ENCODE results near the gene PPP1R12A. TPM values are rescaled to one million over a fixed set of nuclear protein-coding genes. Genes with fewer than 3 reads are reported as not detected.
A peak's percentile ranks its signal among the peaks of the same experiment; 100 is the strongest.

The PPP1R12A gene
- total and polyA plus RNA-seq, 5 donors from 2014 or later, result 91.8 to 153 (median 106) TPM

GRCh38 chr12:79901506-79901905 is 33.4 kb downstream of the PPP1R12A start:
- DNase-seq (no peak), ATAC-seq (ENCODE audit: low read depth in 2 of 2) (no peak)
- no peak overlapping the region for H3K27ac ChIP-seq (ENCODE audit: insufficient read depth, low read length, poor library complexity, severe bottlenecking)
- no peaks in the 10 kb centered on the region for H3K27me3 ChIP-seq (ENCODE audit: control insufficient read depth, insufficient read depth, low read length)
- H3K27me3 Mint-ChIP-seq, result no peaks in the 10 kb centered on the region
- no peak overlapping the region for H3K4me3 ChIP-seq (ENCODE audit: low read depth, low read length)
- no peaks in the 10 kb centered on the region for H3K36me3 ChIP-seq (ENCODE audit: control insufficient read depth, insufficient read depth, low read length)
- H3K4me1 Mint-ChIP-seq, result peaks cover 58 to 80% (median 66%) of the 10 kb centered on the region in 4 donors
- peak overlapping the region in 1 of 4 donors; percentile 11 for H3K4me3 Mint-ChIP-seq
- peaks cover 20% of the 10 kb centered on the region for H3K4me1 ChIP-seq (ENCODE audit: control insufficient read depth, insufficient read depth, low read length, poor library complexity, severe bottlenecking)
- peaks cover 4% of the 10 kb centered on the region for H3K36me3 Mint-ChIP-seq
- no peak overlapping the region for H3K27ac Mint-ChIP-seq
- H3K9me3 ChIP-seq (ENCODE audit: control insufficient read depth in 2 of 2, low read length in 2 of 2), result no peaks in the 10 kb centered on the region
- no peaks in the 10 kb centered on the region for H3K9me3 Mint-ChIP-seq

GRCh38 chr12:79900951-79901350 is 33.9 kb downstream of the PPP1R12A start:
- Mint-ChIP-seq H3K9me3 (no peaks in the 10 kb centered on the region), H3K4me1 (peaks cover 56 to 83% (median 66%) of the 10 kb centered on the region in 4 donors), H3K36me3 (peaks cover 4% of the 10 kb centered on the region), H3K4me3 (peak overlapping the region in 1 of 4 donors; percentile 21), H3K27ac (no peak overlapping the region), H3K27me3 (no peaks in the 10 kb centered on the region)
- H3K4me1 ChIP-seq (ENCODE audit: control insufficient read depth, insufficient read depth, low read length, poor library complexity, severe bottlenecking), result peaks cover 23% of the 10 kb centered on the region
- no peaks in the 10 kb centered on the region for H3K9me3 ChIP-seq (ENCODE audit: control insufficient read depth in 2 of 2, low read length in 2 of 2)
- H3K27me3 ChIP-seq (ENCODE audit: control insufficient read depth, insufficient read depth, low read length), result no peaks in the 10 kb centered on the region
- H3K4me3 ChIP-seq (ENCODE audit: low read depth, low read length), result no peak overlapping the region
- H3K27ac ChIP-seq (ENCODE audit: insufficient read depth, low read length, poor library complexity, severe bottlenecking), result no peak overlapping the region
- ATAC-seq (ENCODE audit: low read depth in 2 of 2) (no peak), DNase-seq (no peak)
- H3K36me3 ChIP-seq (ENCODE audit: control insufficient read depth, insufficient read depth, low read length), result no peaks in the 10 kb centered on the region

GRCh38 chr12:79900199-79900598 is 34.7 kb downstream of the PPP1R12A start:
- H3K27ac ChIP-seq (ENCODE audit: insufficient read depth, low read length, poor library complexity, severe bottlenecking), result no peak overlapping the region
- no peaks in the 10 kb centered on the region for H3K36me3 ChIP-seq (ENCODE audit: control insufficient read depth, insufficient read depth, low read length)
- no peak for ATAC-seq (ENCODE audit: low read depth in 2 of 2)
- peaks cover 30% of the 10 kb centered on the region for H3K4me1 ChIP-seq (ENCODE audit: control insufficient read depth, insufficient read depth, low read length, poor library complexity, severe bottlenecking)
- H3K4me3 ChIP-seq (ENCODE audit: low read depth, low read length), result no peak overlapping the region
- peaks cover 4% of the 10 kb centered on the region for H3K36me3 Mint-ChIP-seq
- no peak overlapping the region for H3K4me3 Mint-ChIP-seq
- H3K27ac Mint-ChIP-seq, result peak overlapping the region in 1 of 3 donors; percentile 33
- no peaks in the 10 kb centered on the region for H3K27me3 ChIP-seq (ENCODE audit: control insufficient read depth, insufficient read depth, low read length)
- no peaks in the 10 kb centered on the region for H3K9me3 ChIP-seq (ENCODE audit: control insufficient read depth in 2 of 2, low read length in 2 of 2)
- no peaks in the 10 kb centered on the region for H3K9me3 Mint-ChIP-seq
- no peaks in the 10 kb centered on the region for H3K27me3 Mint-ChIP-seq
- H3K4me1 Mint-ChIP-seq, result peaks cover 58 to 86% (median 71%) of the 10 kb centered on the region in 4 donors
- DNase-seq, result no peak

- H3K4me1 Mint-ChIP-seq, result peaks cover 55 to 82% (median 71%) of the 10 kb centered on the region in 4 donors
Observed at GRCh38 chr12:79897617-79898016, 37.3 kb downstream of the PPP1R12A start.

GRCh38 chr12:79895804-79896203 is 39.1 kb downstream of the PPP1R12A start:
- peaks cover 56 to 80% (median 71%) of the 10 kb centered on the region in 4 donors for H3K4me1 Mint-ChIP-seq

More at GRCh38 chr12:79897617-79898016, 37.3 kb downstream of the PPP1R12A start:
- H3K9me3 Mint-ChIP-seq, result no peaks in the 10 kb centered on the region
- Histone ChIP-seq H3K9me3 (ENCODE audit: control insufficient read depth in 2 of 2, low read length in 2 of 2) (no peaks in the 10 kb centered on the region), H3K4me1 (ENCODE audit: control insufficient read depth, insufficient read depth, low read length, poor library complexity, severe bottlenecking) (peaks cover 19% of the 10 kb centered on the region), H3K36me3 (ENCODE audit: control insufficient read depth, insufficient read depth, low read length) (no peaks in the 10 kb centered on the region), H3K4me3 (ENCODE audit: low read depth, low read length) (no peak overlapping the region), H3K27me3 (ENCODE audit: control insufficient read depth, insufficient read depth, low read length) (no peaks in the 10 kb centered on the region), H3K27ac (ENCODE audit: insufficient read depth, low read length, poor library complexity, severe bottlenecking) (no peak overlapping the region)
- DNase-seq (no peak), ATAC-seq (ENCODE audit: low read depth in 2 of 2) (no peak)
- peak overlapping the region in 1 of 3 donors; percentile 11 for H3K27ac Mint-ChIP-seq
- H3K4me3 Mint-ChIP-seq, result peak overlapping the region in 2 of 4 donors; percentile 8 to 50
- H3K27me3 Mint-ChIP-seq, result no peaks in the 10 kb centered on the region
- H3K36me3 Mint-ChIP-seq, result peaks cover 4% of the 10 kb centered on the region

GRCh38 chr12:79895071-79895470 is 39.8 kb downstream of the PPP1R12A start:
- DNase-seq (no peak), ATAC-seq (ENCODE audit: low read depth in 2 of 2) (no peak)
- H3K9me3 ChIP-seq (ENCODE audit: control insufficient read depth in 2 of 2, low read length in 2 of 2), result no peaks in the 10 kb centered on the region
- Mint-ChIP-seq H3K4me3 (no peak overlapping the region), H3K27ac (no peak overlapping the region), H3K4me1 (peaks cover 53 to 76% (median 69%) of the 10 kb centered on the region in 4 donors), H3K9me3 (no peaks in the 10 kb centered on the region), H3K36me3 (peaks cover 13% of the 10 kb centered on the region), H3K27me3 (no peaks in the 10 kb centered on the region)
- no peak overlapping the region for H3K27ac ChIP-seq (ENCODE audit: insufficient read depth, low read length, poor library complexity, severe bottlenecking)
- no peaks in the 10 kb centered on the region for H3K27me3 ChIP-seq (ENCODE audit: control insufficient read depth, insufficient read depth, low read length)
- H3K4me3 ChIP-seq (ENCODE audit: low read depth, low read length), result no peak overlapping the region
- no peaks in the 10 kb centered on the region for H3K36me3 ChIP-seq (ENCODE audit: control insufficient read depth, insufficient read depth, low read length)
- H3K4me1 ChIP-seq (ENCODE audit: control insufficient read depth, insufficient read depth, low read length, poor library complexity, severe bottlenecking), result peaks cover 14% of the 10 kb centered on the region

More at GRCh38 chr12:79895804-79896203, 39.1 kb downstream of the PPP1R12A start:
- Mint-ChIP-seq H3K27ac (no peak overlapping the region), H3K4me3 (peak overlapping the region in 2 of 4 donors; percentile 14 to 24), H3K36me3 (peaks cover 13% of the 10 kb centered on the region), H3K9me3 (no peaks in the 10 kb centered on the region), H3K27me3 (no peaks in the 10 kb centered on the region)
- H3K27me3 ChIP-seq (ENCODE audit: control insufficient read depth, insufficient read depth, low read length), result no peaks in the 10 kb centered on the region
- H3K36me3 ChIP-seq (ENCODE audit: control insufficient read depth, insufficient read depth, low read length), result no peaks in the 10 kb centered on the region
- ATAC-seq (ENCODE audit: low read depth in 2 of 2) (no peak), DNase-seq (no peak)
- no peaks in the 10 kb centered on the region for H3K9me3 ChIP-seq (ENCODE audit: control insufficient read depth in 2 of 2, low read length in 2 of 2)
- H3K27ac ChIP-seq (ENCODE audit: insufficient read depth, low read length, poor library complexity, severe bottlenecking), result no peak overlapping the region
- no peak overlapping the region for H3K4me3 ChIP-seq (ENCODE audit: low read depth, low read length)
- peaks cover 14% of the 10 kb centered on the region for H3K4me1 ChIP-seq (ENCODE audit: control insufficient read depth, insufficient read depth, low read length, poor library complexity, severe bottlenecking)

- Mint-ChIP-seq H3K27ac (no peak overlapping the region), H3K4me1 (peaks cover 45 to 79% (median 69%) of the 10 kb centered on the region in 4 donors), H3K9me3 (no peaks in the 10 kb centered on the region), H3K27me3 (no peaks in the 10 kb centered on the region), H3K4me3 (peak overlapping the region in 1 of 4 donors; percentile 49), H3K36me3 (peaks cover 10% of the 10 kb centered on the region)
- Histone ChIP-seq H3K27me3 (ENCODE audit: control insufficient read depth, insufficient read depth, low read length) (no peaks in the 10 kb centered on the region), H3K9me3 (ENCODE audit: control insufficient read depth in 2 of 2, low read length in 2 of 2) (no peaks in the 10 kb centered on the region), H3K27ac (ENCODE audit: insufficient read depth, low read length, poor library complexity, severe bottlenecking) (no peak overlapping the region), H3K4me1 (ENCODE audit: control insufficient read depth, insufficient read depth, low read length, poor library complexity, severe bottlenecking) (peaks cover 32% of the 10 kb centered on the region), H3K36me3 (ENCODE audit: control insufficient read depth, insufficient read depth, low read length) (no peaks in the 10 kb centered on the region), H3K4me3 (ENCODE audit: low read depth, low read length) (no peak overlapping the region)
- DNase-seq, result no peak
- ATAC-seq (ENCODE audit: low read depth in 2 of 2), result no peak
Observed at GRCh38 chr12:79891506-79892162, 43.3 kb downstream of the PPP1R12A start.

GRCh38 chr12:79887890-79888289 is 47.0 kb downstream of the PPP1R12A start:
- DNase-seq (no peak), ATAC-seq (ENCODE audit: low read depth in 2 of 2) (no peak)
- Histone ChIP-seq H3K4me3 (ENCODE audit: low read depth, low read length) (peak overlapping the region; percentile 4), H3K36me3 (ENCODE audit: control insufficient read depth, insufficient read depth, low read length) (no peaks in the 10 kb centered on the region), H3K27ac (ENCODE audit: insufficient read depth, low read length, poor library complexity, severe bottlenecking) (no peak overlapping the region), H3K27me3 (ENCODE audit: control insufficient read depth, insufficient read depth, low read length) (no peaks in the 10 kb centered on the region), H3K9me3 (ENCODE audit: control insufficient read depth in 2 of 2, low read length in 2 of 2) (no peaks in the 10 kb centered on the region), H3K4me1 (ENCODE audit: control insufficient read depth, insufficient read depth, low read length, poor library complexity, severe bottlenecking) (peaks cover 39% of the 10 kb centered on the region)
- Mint-ChIP-seq H3K9me3 (no peaks in the 10 kb centered on the region), H3K36me3 (peaks cover 14% of the 10 kb centered on the region), H3K4me1 (peaks cover 36 to 79% (median 64%) of the 10 kb centered on the region in 4 donors), H3K27me3 (no peaks in the 10 kb centered on the region), H3K27ac (peak overlapping the region in 1 of 3 donors; percentile 81), H3K4me3 (peak overlapping the region in 1 of 4 donors; percentile 22)

Data from CD4-positive, CD25-positive, alpha-beta regulatory T cell (primary cell).